GM23338 (cell line): ENCODE measurements around the gene HOXB4.

Experiments
- CREB1 ChIP-seq: fragments of 250-450 bp; sonication (Bioruptor Pico); IDR thresholded peaks from 2 replicates; pipeline ENCODE4 v1.5.0; 2020; ENCODE audit warnings: low read depth, mild to moderate bottlenecking, moderate library complexity
- CTCF ChIP-seq, 2 experiments: fragments of 200-600 bp in 1 of 2; sonication (generic) in 1 of 2; conservative IDR thresholded peaks; 2 replicates each; pipeline versions ENCODE4 v1.5.1 to v1.6.1; 2016 to 2017; ENCODE audit warnings: antibody characterized with exemption in 2 of 2, low read depth in 2 of 2, mild to moderate bottlenecking in 2 of 2, moderate library complexity in 1 of 2
- EZH2phosphoT487 ChIP-seq: fragments of 200-600 bp; sonication (generic); IDR thresholded peaks from one replicate; pipeline ENCODE4 v1.8.1; 2018; ENCODE audit warnings: antibody characterized with exemption; ENCODE audit not compliant: unreplicated experiment
- STAT1 ChIP-seq: IDR thresholded peaks from one replicate; pipeline ENCODE4 v1.6.1; 2016; ENCODE audit warnings: antibody characterized with exemption; ENCODE audit not compliant: unreplicated experiment

GRCh38 chr17:48603959-48604769 lies 26.0 kb upstream of the HOXB4 start:
- TF ChIP-seq CTCF (conservative IDR thresholded peaks at IDR 0.05; ENCODE audit: low read depth in 2 of 2) (no peak), EZH2phosphoT487 (peak; percentile 34), STAT1 (no peak), CREB1 (CRISPR knock-in tag) (no peak)
